A673 (cell line): ENCODE measurements around the gene FAM13A. TPM values are rescaled to one million over a fixed set of nuclear protein-coding genes. Genes with fewer than 3 reads are reported as not detected.
"Not testable (repeated sequence)": the region's sequence is repeated elsewhere in the genome, so short reads cannot be mapped to it uniquely, and the experiment has no call there.

Experiments used
- BruUV-seq: library from RNA; stranded (reverse); fragments of 400-500 nt; replicated peaks from 2 replicates; lab custom pipeline; 2021; lab: Mats Ljungman, UMichigan
- CTCF ChIA-PET: fragments of 300-600 bp; sonication (Branson Sonifier 250); formaldehyde crosslinking; loops from one replicate; lab custom pipeline; 2022; ENCODE audit warnings: antibody characterized with exemption; lab: Charles Lee
- POLR2A ChIA-PET: fragments of 300-600 bp; sonication (Branson Sonifier 250); formaldehyde crosslinking; loops from one replicate; lab custom pipeline; 2022; ENCODE audit warnings: antibody characterized with exemption; ENCODE audit not compliant: low non-redundant PET; lab: Charles Lee
- DNase-seq: peaks from one replicate; pipeline ENCODE4 v3.0.0-alpha.2; 2015; ENCODE audit warnings: low spot score
- H3K27ac ChIP-seq: fragments of 200-600 bp; sonication (generic); 2 replicates; pipeline ENCODE4 v1.5.1; 2016; ENCODE audit warnings: mixed run types, low read depth, mild to moderate bottlenecking, mixed read lengths, antibody characterized with exemption, low read length; ENCODE audit not compliant: poor library complexity, severe bottlenecking
- H3K27me3 ChIP-seq: fragments of 200-600 bp; sonication (generic); replicated peaks from 2 replicates; pipeline ENCODE4 v1.6.1; 2017; ENCODE audit warnings: mixed run types, low read depth, mild to moderate bottlenecking, mixed read lengths, antibody characterized with exemption, low read length; ENCODE audit not compliant: insufficient read depth, poor library complexity
- H3K36me3 ChIP-seq: fragments of 200-600 bp; sonication (generic); 2 replicates; pipeline ENCODE4 v1.6.1; 2016; ENCODE audit warnings: mixed run types, mild to moderate bottlenecking, mixed read lengths, antibody characterized with exemption, low read length; ENCODE audit not compliant: insufficient read depth, poor library complexity, severe bottlenecking
- H3K4me1 ChIP-seq: fragments of 200-600 bp; sonication (generic); 2 replicates; pipeline ENCODE4 v1.6.1; 2017; ENCODE audit warnings: mixed run types, mild to moderate bottlenecking, mixed read lengths, antibody characterized with exemption, low read length; ENCODE audit not compliant: insufficient read depth, poor library complexity, severe bottlenecking
- H3K4me3 ChIP-seq: fragments of 200-600 bp; sonication (generic); 2 replicates; pipeline ENCODE4 v1.5.1; 2016; ENCODE audit warnings: low read depth, mixed run types, mild to moderate bottlenecking, mixed read lengths, low read length; ENCODE audit not compliant: poor library complexity, severe bottlenecking
- H3K9me3 ChIP-seq: fragments of 200-600 bp; sonication (generic); 2 replicates; pipeline ENCODE4 v1.6.1; 2016; ENCODE audit warnings: mixed run types, low read depth, mild to moderate bottlenecking, mixed read lengths, antibody characterized with exemption, low read length; ENCODE audit not compliant: poor library complexity, severe bottlenecking
- CTCF ChIP-seq: fragments of 300-800, 200-600 bp; sonication (generic); conservative IDR thresholded peaks from 2 replicates; pipeline ENCODE4 v1.5.1; 2017; ENCODE audit warnings: low read depth, mild to moderate bottlenecking, antibody characterized with exemption, low read length, moderate library complexity, mixed read lengths
- EZH2 ChIP-seq: fragments of 200-600 bp; sonication (generic); IDR thresholded peaks from 2 replicates; pipeline ENCODE4 v1.6.1; 2017; ENCODE audit warnings: borderline replicate concordance, low read depth, mild to moderate bottlenecking, mixed read lengths, antibody characterized with exemption, low read length; ENCODE audit not compliant: poor library complexity, severe bottlenecking
- intact Hi-C: fragments of 100-400 bp; cut with micrococcal nuclease; formaldehyde crosslinking; loops from one replicate; pipeline ENCODE4 v1.10.0; 2022; ENCODE audit not compliant: unreplicated experiment
- total RNA-seq: library from RNA; stranded (reverse); gene quantifications from 2 replicates; pipeline ENCODE4 v1.2.3, GENCODE V29; 2021

FAM13A gene
- total RNA-seq, 1 experiment from 2014 or later = 15.5 TPM

GRCh38 chr4:88854481-88854880 is 202.5 kb downstream of the FAM13A start:
- no peaks in the 10 kb centered on the region for H3K27me3 ChIP-seq
- intact Hi-C loops = no loop called here
- ChIA-PET CTCF (no interaction called here), POLR2A (no interaction called here)
- H3K27ac ChIP-seq = no peak overlapping the region
- H3K4me1 ChIP-seq = peaks cover 7% of the 10 kb centered on the region
- DNase-seq = no peak
- BruUV-seq = no TSS peak
- H3K36me3 ChIP-seq = no peaks in the 10 kb centered on the region
- no peaks in the 10 kb centered on the region for H3K9me3 ChIP-seq
- no peak for TF ChIP-seq EZH2
- TF ChIP-seq CTCF = no peak
- no peak overlapping the region for H3K4me3 ChIP-seq

GRCh38 chr4:88853583-88853982 is 203.4 kb downstream of the FAM13A start:
- DNase-seq, intact Hi-C loops, H3K4me3 ChIP-seq, POLR2A ChIA-PET, H3K36me3 ChIP-seq, CTCF ChIA-PET, H3K4me1 ChIP-seq, H3K9me3 ChIP-seq, H3K27ac ChIP-seq, BruUV-seq, H3K27me3 ChIP-seq: not testable (repeated sequence)

- H3K36me3 ChIP-seq = no peaks in the 10 kb centered on the region
- DNase-seq = peak; percentile 2
- no TSS peak for BruUV-seq
- ChIA-PET CTCF (no interaction called here), POLR2A (no interaction called here)
- H3K27me3 ChIP-seq = no peaks in the 10 kb centered on the region
- intact Hi-C loops = no loop called here
- H3K27ac ChIP-seq = no peak overlapping the region
- H3K4me1 ChIP-seq = peaks cover 17% of the 10 kb centered on the region
- no peaks in the 10 kb centered on the region for H3K9me3 ChIP-seq
- H3K4me3 ChIP-seq = no peak overlapping the region
- TF ChIP-seq EZH2 = no peak
These were observed 210.7 kb downstream of the FAM13A start for GRCh38 chr4:88846206-88846790.

DNA sequence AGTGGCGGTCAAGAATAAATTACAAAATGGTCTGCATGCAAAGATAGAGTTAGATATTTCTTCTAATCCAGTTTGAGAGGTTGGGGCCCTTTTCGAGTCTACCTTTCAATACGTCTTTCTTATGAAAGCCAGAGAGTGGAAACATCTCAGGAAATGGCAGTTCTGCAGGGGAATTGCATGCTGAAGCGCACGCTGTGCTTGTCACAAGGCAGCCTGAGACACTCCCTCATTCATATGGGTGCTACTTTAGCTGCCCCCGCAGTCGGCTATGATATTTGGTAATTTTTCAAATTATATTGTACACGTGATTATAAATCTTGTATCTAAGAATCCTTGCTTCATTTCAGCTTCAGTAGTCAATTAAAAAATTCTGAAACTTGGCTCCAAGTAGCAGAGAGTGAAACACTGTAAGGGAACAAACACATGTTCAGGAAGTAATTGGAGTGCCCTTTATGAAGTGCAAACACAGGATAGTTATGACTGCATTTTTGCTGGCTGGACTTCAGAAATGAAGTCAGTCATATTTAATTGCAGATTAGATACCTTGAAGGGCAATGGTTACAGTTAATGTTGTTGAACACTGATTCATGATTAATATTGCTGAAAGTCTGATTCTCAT is 213.8 kb downstream of the FAM13A start:
- Histone ChIP-seq H3K27me3 (no peaks in the 10 kb centered on the region), H3K4me1 (peaks cover 17% of the 10 kb centered on the region), H3K27ac (no peak overlapping the region), H3K9me3 (no peaks in the 10 kb centered on the region), H3K36me3 (no peaks in the 10 kb centered on the region), H3K4me3 (no peak overlapping the region)
- ChIA-PET POLR2A (no interaction called here), CTCF (no interaction called here)
- intact Hi-C loops = no loop called here
- peak; percentile 32 for DNase-seq
- TF ChIP-seq CTCF = no peak
- no peak for TF ChIP-seq EZH2
- BruUV-seq = no TSS peak
